SK-N-SH treated with all-trans-retinoic acid at 6 μM for 48 hours (cell line): ENCODE results near the gene SRGAP1.

ENCODE experiments used
- ATAC-seq: fragments of 200-7000 bp; cut with Tn5 transposase; 3 replicates; pipeline ENCODE4 v1.9.1; 2020; ENCODE audit warnings: mild to moderate bottlenecking, moderate library complexity
- ARNTL ChIP-seq: fragments of 450-650 bp; formaldehyde crosslinking; IDR thresholded peaks from 2 replicates; pipeline ENCODE4 v1.5.0; 2020; ENCODE audit warnings: low read depth, mild to moderate bottlenecking, moderate library complexity, borderline replicate concordance
- BACH2 ChIP-seq: fragments of 250-450 bp; sonication (Bioruptor Pico); IDR thresholded peaks from 2 replicates; pipeline ENCODE4 v1.9.0; 2021; ENCODE audit warnings: mild to moderate bottlenecking, borderline replicate concordance
- CREB5 ChIP-seq: fragments of 250-450 bp; sonication (Bioruptor Pico); IDR thresholded peaks from 2 replicates; pipeline ENCODE4 v1.5.1; 2020; ENCODE audit warnings: low read depth, mild to moderate bottlenecking, moderate library complexity
- CSDC2 ChIP-seq: fragments of 250-450 bp; sonication (Bioruptor Pico); IDR thresholded peaks from 2 replicates; pipeline ENCODE4 v1.5.0; 2020; ENCODE audit warnings: mild to moderate bottlenecking, moderate library complexity
- OSR1 ChIP-seq: fragments of 250-450 bp; sonication (Bioruptor Pico); IDR thresholded peaks from 2 replicates; pipeline ENCODE4 v1.8.0; 2022; ENCODE audit warnings: moderate library complexity, mild to moderate bottlenecking, inconsistent platforms
- POU6F1 ChIP-seq: fragments of 250-450 bp; sonication (Bioruptor Pico); IDR thresholded peaks from 2 replicates; pipeline ENCODE4 v1.8.0; 2021; ENCODE audit warnings: low read depth, mild to moderate bottlenecking, moderate library complexity, borderline replicate concordance
- PPARA ChIP-seq: fragments of 250-450 bp; sonication (Bioruptor Pico); IDR thresholded peaks from 2 replicates; pipeline ENCODE4 v1.5.0; 2020; ENCODE audit warnings: mild to moderate bottlenecking, borderline replicate concordance
- RARB ChIP-seq: fragments of 250-450 bp; sonication (Bioruptor Pico); IDR thresholded peaks from 2 replicates; pipeline ENCODE4 v1.8.0; 2021; ENCODE audit warnings: mild to moderate bottlenecking, moderate library complexity
- SNAI2 ChIP-seq: fragments of 250-450 bp; sonication (Bioruptor Pico); IDR thresholded peaks from 2 replicates; pipeline ENCODE4 v1.5.0; 2020; ENCODE audit warnings: mild to moderate bottlenecking, moderate library complexity
- TCF4 ChIP-seq: fragments of 250-450 bp; sonication (Bioruptor Pico); IDR thresholded peaks from 2 replicates; pipeline ENCODE4 v1.8.0; 2021; ENCODE audit warnings: mild to moderate bottlenecking, moderate library complexity, borderline replicate concordance
- TOX ChIP-seq: fragments of 250-450 bp; sonication (Bioruptor Pico); IDR thresholded peaks from 2 replicates; pipeline ENCODE4 v1.8.0; 2021; ENCODE audit warnings: mild to moderate bottlenecking, moderate library complexity, borderline replicate concordance
- ZC3H10 ChIP-seq: fragments of 250-450 bp; sonication (Bioruptor Pico); IDR thresholded peaks from 2 replicates; pipeline ENCODE4 v1.5.1; 2021; ENCODE audit warnings: mild to moderate bottlenecking, moderate library complexity
- ZFP3 ChIP-seq: fragments of 250-450 bp; sonication (Bioruptor Pico); IDR thresholded peaks from 2 replicates; pipeline ENCODE4 v1.5.0; 2020; ENCODE audit warnings: mild to moderate bottlenecking, moderate library complexity
- ZFP30 ChIP-seq: fragments of 450-650 bp; formaldehyde crosslinking; IDR thresholded peaks from 2 replicates; pipeline ENCODE4 v1.5.0; 2022; ENCODE audit warnings: mild to moderate bottlenecking, moderate library complexity
- ZNF565 ChIP-seq: fragments of 450-650 bp; formaldehyde crosslinking; conservative IDR thresholded peaks from 2 replicates; pipeline ENCODE4 v1.5.0; 2020; ENCODE audit warnings: low read depth, mild to moderate bottlenecking, moderate library complexity
- ZNF70 ChIP-seq: fragments of 450-650 bp; formaldehyde crosslinking; IDR thresholded peaks from 2 replicates; pipeline ENCODE4 v1.5.0; 2020; ENCODE audit warnings: mild to moderate bottlenecking, moderate library complexity
- ZNF8 ChIP-seq: fragments of 450-650 bp; formaldehyde crosslinking; IDR thresholded peaks from 2 replicates; pipeline ENCODE4 v1.5.0; 2020; ENCODE audit warnings: mild to moderate bottlenecking, moderate library complexity
- TF ChIP-seq, protein P1 (sequence below): fragments of 250-450 bp; sonication (Bioruptor Pico); IDR thresholded peaks from 2 replicates; pipeline ENCODE4 v1.5.0; 2020; ENCODE audit warnings: mild to moderate bottlenecking, moderate library complexity

SRGAP1 gene

DNA sequence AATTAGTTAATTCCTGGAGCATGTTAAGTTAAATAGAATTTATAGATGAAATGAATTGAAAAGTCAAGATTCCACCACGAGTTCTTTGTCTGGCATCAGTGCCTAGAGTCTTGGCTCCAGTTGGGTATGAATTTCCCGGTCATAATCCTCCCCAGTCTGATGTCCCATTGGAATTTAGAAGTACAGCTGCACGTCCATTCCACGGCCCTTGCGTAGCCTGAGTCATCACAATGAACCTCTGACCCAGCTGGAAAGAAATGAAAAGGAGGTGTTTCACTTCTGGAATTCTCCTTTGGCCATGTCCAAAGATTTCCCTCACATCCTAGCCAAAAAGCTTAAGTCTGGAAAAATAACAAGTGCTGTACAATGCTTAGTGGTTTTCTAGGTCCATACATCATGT, 254.9 kb downstream of the SRGAP1 start:
- peak; percentile 90 for ATAC-seq
- TF ChIP-seq TOX (CRISPR knock-in tag): no peak
- no peak for TF ChIP-seq TCF4 (CRISPR knock-in tag)
- TF ChIP-seq ZC3H10 (CRISPR knock-in tag): no peak
- TF ChIP-seq, protein P1, sequence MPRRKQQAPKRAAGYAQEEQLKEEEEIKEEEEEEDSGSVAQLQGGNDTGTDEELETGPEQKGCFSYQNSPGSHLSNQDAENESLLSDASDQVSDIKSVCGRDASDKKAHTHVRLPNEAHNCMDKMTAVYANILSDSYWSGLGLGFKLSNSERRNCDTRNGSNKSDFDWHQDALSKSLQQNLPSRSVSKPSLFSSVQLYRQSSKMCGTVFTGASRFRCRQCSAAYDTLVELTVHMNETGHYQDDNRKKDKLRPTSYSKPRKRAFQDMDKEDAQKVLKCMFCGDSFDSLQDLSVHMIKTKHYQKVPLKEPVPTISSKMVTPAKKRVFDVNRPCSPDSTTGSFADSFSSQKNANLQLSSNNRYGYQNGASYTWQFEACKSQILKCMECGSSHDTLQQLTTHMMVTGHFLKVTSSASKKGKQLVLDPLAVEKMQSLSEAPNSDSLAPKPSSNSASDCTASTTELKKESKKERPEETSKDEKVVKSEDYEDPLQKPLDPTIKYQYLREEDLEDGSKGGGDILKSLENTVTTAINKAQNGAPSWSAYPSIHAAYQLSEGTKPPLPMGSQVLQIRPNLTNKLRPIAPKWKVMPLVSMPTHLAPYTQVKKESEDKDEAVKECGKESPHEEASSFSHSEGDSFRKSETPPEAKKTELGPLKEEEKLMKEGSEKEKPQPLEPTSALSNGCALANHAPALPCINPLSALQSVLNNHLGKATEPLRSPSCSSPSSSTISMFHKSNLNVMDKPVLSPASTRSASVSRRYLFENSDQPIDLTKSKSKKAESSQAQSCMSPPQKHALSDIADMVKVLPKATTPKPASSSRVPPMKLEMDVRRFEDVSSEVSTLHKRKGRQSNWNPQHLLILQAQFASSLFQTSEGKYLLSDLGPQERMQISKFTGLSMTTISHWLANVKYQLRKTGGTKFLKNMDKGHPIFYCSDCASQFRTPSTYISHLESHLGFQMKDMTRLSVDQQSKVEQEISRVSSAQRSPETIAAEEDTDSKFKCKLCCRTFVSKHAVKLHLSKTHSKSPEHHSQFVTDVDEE (CRISPR knock-in tag): no peak
- TF ChIP-seq RARB (CRISPR knock-in tag): no peak
- no peak for TF ChIP-seq ZNF8 (CRISPR knock-in tag)
- no peak for TF ChIP-seq PPARA (CRISPR knock-in tag)

GRCh38 chr12:64102339-64102738, 257.8 kb downstream of the SRGAP1 start:
- no peak for ATAC-seq
- TF ChIP-seq RARB (CRISPR knock-in tag) (no peak), PPARA (CRISPR knock-in tag) (no peak), ZFP3 (no peak), ZNF8 (CRISPR knock-in tag) (no peak), SNAI2 (CRISPR knock-in tag) (no peak), POU6F1 (CRISPR knock-in tag) (no peak), BACH2 (CRISPR knock-in tag) (no peak), CSDC2 (CRISPR knock-in tag) (no peak), ARNTL (CRISPR knock-in tag) (no peak), ZC3H10 (CRISPR knock-in tag) (no peak), ZFP30 (CRISPR knock-in tag) (no peak), CREB5 (no peak), OSR1 (CRISPR knock-in tag) (no peak)
- TF ChIP-seq, protein P1 (CRISPR knock-in tag): no peak
- TF ChIP-seq, all 23 proteins: peak for 0

- peak; percentile 45 for ATAC-seq
- TF ChIP-seq, protein P1 (CRISPR knock-in tag): no peak
- TF ChIP-seq ZNF565 (CRISPR knock-in tag) (no peak), ZNF70 (CRISPR knock-in tag) (no peak), ZC3H10 (CRISPR knock-in tag) (no peak), TCF4 (CRISPR knock-in tag) (no peak), SNAI2 (CRISPR knock-in tag) (no peak), PPARA (CRISPR knock-in tag) (no peak), ZNF8 (CRISPR knock-in tag) (no peak), RARB (CRISPR knock-in tag) (no peak), TOX (CRISPR knock-in tag) (no peak)
These were observed 259.6 kb downstream of the SRGAP1 start for GRCh38 chr12:64103825-64104740.
